ENCODE data around the gene RASAL2. TPM values are rescaled to one million over a fixed set of nuclear protein-coding genes. Genes with fewer than 3 reads are reported as not detected.

The RASAL2 gene
- total and polyA plus RNA-seq, 2 donors (not counting 1 experiment from before 2014, with no cell fraction given): 0.12 TPM; not detected in 1

- no peaks in the 10 kb centered on the region for H3K79me2 ChIP-seq (ENCODE audit: control insufficient read depth, insufficient read depth, low read length)
- POLR2A ChIA-PET: no interaction called here
These were observed 412.8 kb downstream of the RASAL2 start for GRCh38 chr1:178506669-178507068.

More at GRCh38 chr1:178506669-178507068, 412.8 kb downstream of the RASAL2 start:
- TF ChIP-seq EZH2 (IDR thresholded peaks at IDR 0.05; ENCODE audit: borderline replicate concordance, insufficient read depth, low read depth, low read length, poor library complexity, severe bottlenecking): no peak
- TF ChIP-seq CTCF (IDR thresholded peaks at IDR 0.05): no peak
- H3K27ac Mint-ChIP-seq: no peak overlapping the region
- Histone ChIP-seq H3K4me2 (replicated peaks; ENCODE audit: low read depth, low read length, poor library complexity, severe bottlenecking) (no peak overlapping the region), H3K36me3 (replicated peaks in 1 of 2; ENCODE audit: control extremely low read depth in 1 of 2, control insufficient read depth in 1 of 2, extremely low read depth in 1 of 2, insufficient read depth in 2 of 2, low read length in 1 of 2) (no peaks in the 10 kb centered on the region), H4K20me1 (ENCODE audit: control insufficient read depth, insufficient read depth, low read length, poor library complexity, severe bottlenecking) (no peaks in the 10 kb centered on the region), H3K9me3 (ENCODE audit: control extremely low read depth in 1 of 3, control insufficient read depth in 2 of 3, insufficient read depth in 1 of 3, low read length in 2 of 3) (no peaks in the 10 kb centered on the region), H3K4me3 (ENCODE audit: control extremely low read depth in 1 of 5, extremely low read depth in 1 of 5, insufficient read depth in 1 of 5, low read depth in 2 of 5, low read length in 4 of 5) (no peak overlapping the region), H3K4me1 (ENCODE audit: control insufficient read depth in 2 of 2, insufficient read depth in 2 of 2, low read length in 2 of 2) (no peaks in the 10 kb centered on the region), H2AFZ (ENCODE audit: insufficient read depth, low read depth, low read length, poor library complexity, severe bottlenecking) (no peak overlapping the region), H3K27ac (ENCODE audit: low read length in 2 of 2) (no peak overlapping the region), H3K27me3 (replicated peaks in 1 of 4; ENCODE audit: control extremely low read depth in 1 of 4, control insufficient read depth in 3 of 4, insufficient read depth in 4 of 4, low read length in 3 of 4) (peaks cover 0 to 7% (median 3%) of the 10 kb centered on the region in 4 experiments), H3K9ac (ENCODE audit: low read length) (no peak overlapping the region)
- WGBS (ENCODE audit: insufficient coverage): 80% methylated on average over 6 of the region's 6 CpGs
- H3K9me3 Mint-ChIP-seq (ENCODE audit: insufficient read depth): no peaks in the 10 kb centered on the region
- intact Hi-C loops (cut with micrococcal nuclease): no loop called here
- no peaks in the 10 kb centered on the region for H3K4me1 Mint-ChIP-seq
- H3K4me3 Mint-ChIP-seq: no peak overlapping the region
- peaks cover 5% of the 10 kb centered on the region for H3K27me3 Mint-ChIP-seq
- CTCF ChIA-PET: interaction anchor here (0.9 to 1.7 kb wide), 3 partner anchors 10 to 196 kb away, joined by 3 to 8 read pairs (median 3); no protein-coding TSS in a partner anchor
- ATAC-seq (ENCODE audit: low read depth): no peak
- DNase-seq: no peak
